ENCODE measurements around the gene LMAN2. TPM values are rescaled to one million over a fixed set of nuclear protein-coding genes. Genes with fewer than 3 reads are reported as not detected.
A peak's percentile ranks its signal among the peaks of the same experiment; 100 is the strongest.

LMAN2 gene
- total RNA-seq, 1 donor from 2014 or later: 137 TPM

DNA sequence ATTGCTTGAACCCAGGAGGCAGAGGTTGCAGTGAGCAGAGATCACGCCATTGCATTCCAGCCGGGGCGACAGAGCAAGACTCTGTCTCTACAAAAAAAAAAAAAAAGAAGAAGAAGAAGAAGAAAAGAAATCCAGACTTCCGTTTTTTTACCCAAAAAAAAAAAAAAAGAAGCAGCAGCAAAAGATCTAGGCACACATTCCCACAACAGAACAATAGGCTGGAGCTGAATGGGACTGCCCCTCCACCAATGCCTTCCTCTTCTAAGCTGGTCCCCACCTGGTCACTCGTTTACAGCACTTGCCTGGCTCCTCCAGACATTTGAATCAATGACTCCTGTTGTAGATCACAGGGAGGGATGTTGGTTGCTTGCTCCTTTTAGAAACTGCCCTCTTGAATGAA lies 1.6 kb upstream of the LMAN2 start:
- H3K27ac Mint-ChIP-seq (ENCODE audit: unreplicated experiment): peak overlapping the region; percentile 30
- H3K4me3 Mint-ChIP-seq (ENCODE audit: unreplicated experiment): peak overlapping the region; percentile 71
- H3K4me1 Mint-ChIP-seq (ENCODE audit: unreplicated experiment): peaks cover 38% of the 10 kb centered on the region
- no peak for DNase-seq (ENCODE audit: low spot score)
- peaks cover 9% of the 10 kb centered on the region for H3K36me3 Mint-ChIP-seq (ENCODE audit: low read depth, unreplicated experiment)
- peaks cover 16% of the 10 kb centered on the region for H3K27me3 Mint-ChIP-seq (ENCODE audit: unreplicated experiment)
- TF ChIP-seq, protein P1, sequence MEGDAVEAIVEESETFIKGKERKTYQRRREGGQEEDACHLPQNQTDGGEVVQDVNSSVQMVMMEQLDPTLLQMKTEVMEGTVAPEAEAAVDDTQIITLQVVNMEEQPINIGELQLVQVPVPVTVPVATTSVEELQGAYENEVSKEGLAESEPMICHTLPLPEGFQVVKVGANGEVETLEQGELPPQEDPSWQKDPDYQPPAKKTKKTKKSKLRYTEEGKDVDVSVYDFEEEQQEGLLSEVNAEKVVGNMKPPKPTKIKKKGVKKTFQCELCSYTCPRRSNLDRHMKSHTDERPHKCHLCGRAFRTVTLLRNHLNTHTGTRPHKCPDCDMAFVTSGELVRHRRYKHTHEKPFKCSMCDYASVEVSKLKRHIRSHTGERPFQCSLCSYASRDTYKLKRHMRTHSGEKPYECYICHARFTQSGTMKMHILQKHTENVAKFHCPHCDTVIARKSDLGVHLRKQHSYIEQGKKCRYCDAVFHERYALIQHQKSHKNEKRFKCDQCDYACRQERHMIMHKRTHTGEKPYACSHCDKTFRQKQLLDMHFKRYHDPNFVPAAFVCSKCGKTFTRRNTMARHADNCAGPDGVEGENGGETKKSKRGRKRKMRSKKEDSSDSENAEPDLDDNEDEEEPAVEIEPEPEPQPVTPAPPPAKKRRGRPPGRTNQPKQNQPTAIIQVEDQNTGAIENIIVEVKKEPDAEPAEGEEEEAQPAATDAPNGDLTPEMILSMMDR (IDR thresholded peaks at IDR 0.05; ENCODE audit: unreplicated experiment): no peak
- no peaks in the 10 kb centered on the region for H3K9me3 Mint-ChIP-seq (ENCODE audit: unreplicated experiment)

DNA sequence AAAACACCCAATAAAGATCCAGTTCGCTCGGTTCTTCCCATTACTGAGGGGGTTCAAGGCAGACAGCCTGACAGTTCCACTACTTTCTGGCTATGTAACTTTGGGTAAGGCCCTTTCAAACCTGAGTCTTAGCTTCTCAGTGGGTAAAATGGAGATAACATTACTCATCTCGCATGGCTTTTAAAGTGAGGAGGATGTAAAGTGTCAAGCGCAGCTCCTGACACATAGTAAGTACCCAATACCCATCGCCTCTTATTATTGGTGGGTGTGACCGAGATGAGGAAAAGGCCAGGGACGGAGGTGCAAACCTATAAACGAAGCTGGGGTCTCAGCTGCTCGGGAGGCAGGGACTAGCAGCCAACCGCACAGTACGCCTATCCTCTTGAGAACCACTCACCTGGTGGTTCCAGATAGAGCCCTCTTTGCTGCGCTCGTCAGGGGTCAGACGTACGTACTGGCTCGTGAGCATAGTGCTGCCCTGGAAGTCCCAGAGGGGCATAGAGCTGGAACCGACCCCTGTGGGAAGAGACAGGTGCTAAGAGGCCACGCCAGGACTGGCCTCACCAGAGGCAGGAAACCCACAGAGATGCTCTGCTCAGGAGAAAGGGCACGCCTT lies 584 bp downstream of the LMAN2 start:
- Mint-ChIP-seq H3K4me1 (ENCODE audit: unreplicated experiment) (peaks cover 28% of the 10 kb centered on the region), H3K36me3 (ENCODE audit: low read depth, unreplicated experiment) (peaks cover 15% of the 10 kb centered on the region), H3K4me3 (ENCODE audit: unreplicated experiment) (peak overlapping the region; percentile 99), H3K27me3 (ENCODE audit: unreplicated experiment) (peaks cover 8% of the 10 kb centered on the region), H3K27ac (ENCODE audit: unreplicated experiment) (peak overlapping the region; percentile 99), H3K9me3 (ENCODE audit: unreplicated experiment) (no peaks in the 10 kb centered on the region)
- no peak for DNase-seq (ENCODE audit: low spot score)
- TF ChIP-seq, protein P1 (IDR thresholded peaks at IDR 0.05; ENCODE audit: unreplicated experiment): no peak

DNA sequence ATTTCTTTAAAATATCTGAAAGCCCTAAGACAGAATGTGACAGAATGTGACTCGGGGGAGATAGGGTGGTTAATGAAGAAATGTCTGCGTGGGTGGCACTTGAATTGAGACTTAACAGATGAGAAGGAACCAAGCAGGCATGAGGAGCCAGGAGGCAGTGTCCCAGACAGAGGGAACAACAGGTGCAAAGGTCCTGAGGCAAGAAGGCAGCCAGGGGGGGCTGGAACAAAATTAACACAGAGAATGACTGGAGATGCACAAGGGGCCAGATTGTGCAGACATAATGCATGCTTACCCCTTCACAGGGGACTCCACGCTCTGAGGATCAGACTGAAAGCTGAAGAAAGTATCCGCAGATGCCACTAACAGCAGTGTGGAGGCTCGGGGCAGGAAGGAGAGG lies 1.7 kb downstream of the LMAN2 start:
- no peak overlapping the region for H3K27ac Mint-ChIP-seq (ENCODE audit: unreplicated experiment)
- H3K9me3 Mint-ChIP-seq (ENCODE audit: unreplicated experiment): no peaks in the 10 kb centered on the region
- TF ChIP-seq, protein P1 (IDR thresholded peaks at IDR 0.05; ENCODE audit: unreplicated experiment): no peak
- peaks cover 15% of the 10 kb centered on the region for H3K36me3 Mint-ChIP-seq (ENCODE audit: low read depth, unreplicated experiment)
- H3K27me3 Mint-ChIP-seq (ENCODE audit: unreplicated experiment): peaks cover 8% of the 10 kb centered on the region
- H3K4me1 Mint-ChIP-seq (ENCODE audit: unreplicated experiment): peaks cover 28% of the 10 kb centered on the region
- H3K4me3 Mint-ChIP-seq (ENCODE audit: unreplicated experiment): peak overlapping the region; percentile 99
- DNase-seq (ENCODE audit: low spot score): no peak

DNA sequence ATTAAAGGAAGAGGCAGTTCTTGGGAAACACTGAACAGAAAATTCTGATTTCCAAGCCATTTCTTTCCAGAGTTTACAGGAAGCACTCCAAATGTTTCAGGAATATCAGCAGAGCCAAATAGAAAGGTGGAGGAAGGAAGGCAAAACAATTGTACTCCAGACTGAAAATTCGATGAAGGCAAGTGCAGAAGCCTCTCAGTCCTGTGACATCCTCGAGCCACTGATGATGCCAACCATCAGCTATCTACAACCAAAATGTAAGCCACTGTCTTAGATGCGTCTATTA lies 2.2 kb downstream of the LMAN2 start:
- TF ChIP-seq, protein P1 (IDR thresholded peaks at IDR 0.05; ENCODE audit: unreplicated experiment): no peak
- Mint-ChIP-seq H3K27ac (ENCODE audit: unreplicated experiment) (no peak overlapping the region), H3K36me3 (ENCODE audit: low read depth, unreplicated experiment) (peaks cover 15% of the 10 kb centered on the region)

DNA sequence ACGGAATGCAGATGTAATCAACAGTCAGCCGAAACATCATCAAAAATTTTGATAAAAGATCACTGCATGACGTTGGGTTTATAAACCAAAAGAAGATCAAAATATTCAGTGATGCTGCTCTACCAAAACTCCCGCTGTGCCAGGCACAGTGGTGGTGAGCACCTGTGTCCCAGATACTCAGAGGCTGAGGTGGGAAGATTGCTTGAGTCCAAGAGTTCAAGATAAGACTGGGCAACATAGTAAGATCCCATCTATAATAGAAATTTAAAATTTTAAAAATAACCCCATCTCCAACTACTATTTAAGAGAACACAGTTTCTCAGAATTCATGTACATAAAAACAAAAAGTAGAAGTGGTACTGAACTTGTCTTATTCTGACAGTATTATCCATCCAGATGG lies 3.8 kb downstream of the LMAN2 start:
- H3K4me3 Mint-ChIP-seq (ENCODE audit: unreplicated experiment): no peak overlapping the region
- no peaks in the 10 kb centered on the region for H3K9me3 Mint-ChIP-seq (ENCODE audit: unreplicated experiment)
- H3K4me1 Mint-ChIP-seq (ENCODE audit: unreplicated experiment): peaks cover 23% of the 10 kb centered on the region
- peaks cover 21% of the 10 kb centered on the region for H3K36me3 Mint-ChIP-seq (ENCODE audit: low read depth, unreplicated experiment)
- DNase-seq (ENCODE audit: low spot score): no peak
- TF ChIP-seq, protein P1 (IDR thresholded peaks at IDR 0.05; ENCODE audit: unreplicated experiment): no peak
- no peak overlapping the region for H3K27ac Mint-ChIP-seq (ENCODE audit: unreplicated experiment)
- peaks cover 8% of the 10 kb centered on the region for H3K27me3 Mint-ChIP-seq (ENCODE audit: unreplicated experiment)

More for the DNA sequence above, 2.2 kb downstream of the LMAN2 start:
- DNase-seq (ENCODE audit: low spot score): no peak
- peaks cover 28% of the 10 kb centered on the region for H3K4me1 Mint-ChIP-seq (ENCODE audit: unreplicated experiment)
- peak overlapping the region; percentile 58 for H3K4me3 Mint-ChIP-seq (ENCODE audit: unreplicated experiment)
- H3K9me3 Mint-ChIP-seq (ENCODE audit: unreplicated experiment): no peaks in the 10 kb centered on the region
- H3K27me3 Mint-ChIP-seq (ENCODE audit: unreplicated experiment): peaks cover 8% of the 10 kb centered on the region
